Tibial nerve (tissue), 4 donors: ENCODE results near the gene DZIP1. TPM values are rescaled to one million over a fixed set of nuclear protein-coding genes. Genes with fewer than 3 reads are reported as not detected.
A peak's percentile ranks its signal among the peaks of the same experiment; 100 is the strongest.

Experiments used
- DNase-seq, 2 donors: peaks; one replicate each; pipeline ENCODE4 v3.0.0-alpha.2; 2019; ENCODE audit warnings: low spot score in 2 of 2
- H3K27ac ChIP-seq, 4 donors: fragments of 200-600 bp; sonication (generic) in 3 of 4; one replicate each; pipeline ENCODE4 v1.5.1; 2017 to 2019; ENCODE audit warnings: mild to moderate bottlenecking in 1 of 4
- H3K27me3 ChIP-seq, 2 donors: fragments of 200-600 bp; sonication (generic) in 1 of 2; one replicate each; pipeline versions ENCODE4 v1.5.1 to v1.6.0; 2017 to 2019
- H3K36me3 ChIP-seq, 3 donors: fragments of 200-600 bp; sonication (generic); one replicate each; pipeline ENCODE4 v1.5.1; 2018 to 2019
- H3K4me1 ChIP-seq, 4 donors: fragments of 200-600 bp; sonication (generic) in 3 of 4; one replicate each; pipeline ENCODE4 v1.5.1; 2017 to 2019
- H3K4me3 ChIP-seq, 4 donors: fragments of 200-600 bp; sonication (generic) in 3 of 4; one replicate each; pipeline ENCODE4 v1.5.1; 2017 to 2019; ENCODE audit warnings: mild to moderate bottlenecking in 1 of 4, moderate library complexity in 1 of 4
- H3K9me3 ChIP-seq, 4 donors: fragments of 200-600 bp; sonication (generic) in 3 of 4; one replicate each; pipeline ENCODE4 v1.5.1; 2017 to 2019
- EP300 ChIP-seq, 2 donors: sonication (generic); formaldehyde crosslinking; IDR thresholded peaks; one replicate each; pipeline ENCODE4 v1.6.1; 2017; ENCODE audit warnings: antibody characterized with exemption in 2 of 2, mild to moderate bottlenecking in 1 of 2
- POLR2A ChIP-seq, 2 donors: fragments of 450-650 bp; IDR thresholded peaks; one replicate each; pipeline ENCODE4 v1.6.1; 2017; ENCODE audit warnings: antibody characterized with exemption in 2 of 2, mild to moderate bottlenecking in 2 of 2, moderate library complexity in 2 of 2
- WGBS, 2 donors: methylation state at CpG; one replicate each; pipeline ENCODE4 v1.1.5; 2018; 5-methylcytosine and 5-hydroxymethylcytosine counted together
- total RNA-seq, 4 donors: library from RNA; depleted of rRNA; stranded (reverse); fragments of >200 nt; gene quantifications; one replicate each; pipeline ENCODE4 v1.1.0, GENCODE V29; 2016
- TF ChIP-seq, protein P1 (sequence below), 5 experiments: fragments of 200-600 bp in 3 of 5; fragments of 450-650 bp in 2 of 5; sonication (generic) in 3 of 5; IDR thresholded peaks; one replicate each; pipeline ENCODE4 v1.5.1; 2016 to 2019; ENCODE audit warnings: antibody characterized with exemption in 5 of 5, mild to moderate bottlenecking in 3 of 5, moderate library complexity in 2 of 5

DZIP1 gene
- total RNA-seq, 4 donors from 2014 or later = 31.2 to 72.8 (median 36.4) TPM

DNA sequence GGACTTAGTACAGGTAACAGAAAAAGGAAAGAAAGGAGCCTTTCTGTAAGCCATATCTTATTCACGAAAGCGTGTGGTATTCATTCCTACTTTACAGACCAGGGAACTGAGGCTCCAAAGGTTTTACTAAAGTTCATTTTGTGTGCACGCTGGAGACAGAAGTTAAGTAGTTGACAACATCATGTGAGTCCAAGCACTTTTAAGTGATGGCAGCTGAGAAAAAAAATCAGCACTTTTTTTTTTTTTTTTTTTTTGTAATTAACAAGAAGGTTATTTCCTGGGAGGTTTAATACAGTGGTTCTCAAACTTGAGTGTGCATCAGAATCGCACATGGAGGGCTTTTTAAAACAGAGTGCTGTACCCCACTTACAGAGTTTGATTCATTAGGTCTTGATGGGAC lies 34.5 kb upstream of the DZIP1 start:
- Histone ChIP-seq H3K4me3 (no peak overlapping the region), H3K27me3 (no peaks in the 10 kb centered on the region), H3K27ac (peak overlapping the region in 1 of 4 donors; percentile 19), H3K4me1 (peaks cover 0 to 58% (median 4%) of the 10 kb centered on the region in 4 donors), H3K36me3 (no peaks in the 10 kb centered on the region), H3K9me3 (peaks cover 0 to 1% (median 0%) of the 10 kb centered on the region in 4 donors)
- WGBS, 2 donors = 83 to 85% methylated on average over 4 of the region's 4 CpGs
- TF ChIP-seq POLR2A (IDR thresholded peaks at IDR 0.05) = no peak
- TF ChIP-seq, protein P1, sequence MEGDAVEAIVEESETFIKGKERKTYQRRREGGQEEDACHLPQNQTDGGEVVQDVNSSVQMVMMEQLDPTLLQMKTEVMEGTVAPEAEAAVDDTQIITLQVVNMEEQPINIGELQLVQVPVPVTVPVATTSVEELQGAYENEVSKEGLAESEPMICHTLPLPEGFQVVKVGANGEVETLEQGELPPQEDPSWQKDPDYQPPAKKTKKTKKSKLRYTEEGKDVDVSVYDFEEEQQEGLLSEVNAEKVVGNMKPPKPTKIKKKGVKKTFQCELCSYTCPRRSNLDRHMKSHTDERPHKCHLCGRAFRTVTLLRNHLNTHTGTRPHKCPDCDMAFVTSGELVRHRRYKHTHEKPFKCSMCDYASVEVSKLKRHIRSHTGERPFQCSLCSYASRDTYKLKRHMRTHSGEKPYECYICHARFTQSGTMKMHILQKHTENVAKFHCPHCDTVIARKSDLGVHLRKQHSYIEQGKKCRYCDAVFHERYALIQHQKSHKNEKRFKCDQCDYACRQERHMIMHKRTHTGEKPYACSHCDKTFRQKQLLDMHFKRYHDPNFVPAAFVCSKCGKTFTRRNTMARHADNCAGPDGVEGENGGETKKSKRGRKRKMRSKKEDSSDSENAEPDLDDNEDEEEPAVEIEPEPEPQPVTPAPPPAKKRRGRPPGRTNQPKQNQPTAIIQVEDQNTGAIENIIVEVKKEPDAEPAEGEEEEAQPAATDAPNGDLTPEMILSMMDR (IDR thresholded peaks at IDR 0.05) = no peak
- no peak for DNase-seq

DNA sequence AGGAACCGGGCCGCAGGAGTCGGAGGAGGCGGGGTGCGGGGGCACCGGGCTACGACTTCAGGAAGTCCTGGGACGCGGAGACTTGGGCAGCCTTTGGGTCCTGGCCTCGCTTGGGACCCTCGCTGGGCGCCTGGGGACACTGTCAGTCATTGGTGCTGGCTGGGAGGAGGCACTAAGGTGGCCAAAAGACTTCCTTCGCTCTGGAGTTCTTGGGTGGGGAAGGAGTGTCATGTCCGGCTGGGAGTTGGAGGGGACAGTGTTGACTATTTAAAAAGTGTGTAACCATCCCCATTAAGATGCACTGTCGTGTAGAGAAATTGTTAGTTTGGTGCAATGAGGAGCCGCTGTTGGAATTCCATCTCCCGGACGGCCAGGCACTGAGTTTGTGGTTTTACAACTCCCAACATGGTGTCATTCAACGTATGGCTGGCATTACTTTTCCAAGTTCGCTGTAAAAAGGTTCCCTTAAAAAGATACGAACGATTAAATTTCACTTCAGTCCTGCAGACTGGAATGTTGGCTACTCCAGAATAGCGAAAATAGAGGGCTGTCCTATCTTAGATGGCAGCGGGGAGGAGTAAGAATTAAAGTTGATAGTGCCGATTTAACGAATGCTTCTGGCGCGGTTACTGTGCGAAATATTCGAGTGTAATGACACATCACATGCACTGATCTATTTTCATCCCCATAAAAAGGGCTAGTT lies 33.2 kb upstream of the DZIP1 start:
- Histone ChIP-seq H3K9me3 (peaks cover 0 to 13% (median 0%) of the 10 kb centered on the region in 4 donors), H3K36me3 (no peaks in the 10 kb centered on the region), H3K27ac (peak overlapping the region; percentile 84 to 98 (median 95)), H3K4me3 (peak overlapping the region; percentile 62 to 97 (median 86)), H3K4me1 (peaks cover 0 to 58% (median 4%) of the 10 kb centered on the region in 4 donors), H3K27me3 (no peaks in the 10 kb centered on the region)
- TF ChIP-seq EP300 (IDR thresholded peaks at IDR 0.05) (no peak), POLR2A (IDR thresholded peaks at IDR 0.05) (no peak)
- TF ChIP-seq, protein P1 (IDR thresholded peaks at IDR 0.05) = no peak
- 0 to 1% methylated on average over 25 to 29 of the region's 30 CpGs for WGBS, 2 donors
- no peak for DNase-seq

DNA sequence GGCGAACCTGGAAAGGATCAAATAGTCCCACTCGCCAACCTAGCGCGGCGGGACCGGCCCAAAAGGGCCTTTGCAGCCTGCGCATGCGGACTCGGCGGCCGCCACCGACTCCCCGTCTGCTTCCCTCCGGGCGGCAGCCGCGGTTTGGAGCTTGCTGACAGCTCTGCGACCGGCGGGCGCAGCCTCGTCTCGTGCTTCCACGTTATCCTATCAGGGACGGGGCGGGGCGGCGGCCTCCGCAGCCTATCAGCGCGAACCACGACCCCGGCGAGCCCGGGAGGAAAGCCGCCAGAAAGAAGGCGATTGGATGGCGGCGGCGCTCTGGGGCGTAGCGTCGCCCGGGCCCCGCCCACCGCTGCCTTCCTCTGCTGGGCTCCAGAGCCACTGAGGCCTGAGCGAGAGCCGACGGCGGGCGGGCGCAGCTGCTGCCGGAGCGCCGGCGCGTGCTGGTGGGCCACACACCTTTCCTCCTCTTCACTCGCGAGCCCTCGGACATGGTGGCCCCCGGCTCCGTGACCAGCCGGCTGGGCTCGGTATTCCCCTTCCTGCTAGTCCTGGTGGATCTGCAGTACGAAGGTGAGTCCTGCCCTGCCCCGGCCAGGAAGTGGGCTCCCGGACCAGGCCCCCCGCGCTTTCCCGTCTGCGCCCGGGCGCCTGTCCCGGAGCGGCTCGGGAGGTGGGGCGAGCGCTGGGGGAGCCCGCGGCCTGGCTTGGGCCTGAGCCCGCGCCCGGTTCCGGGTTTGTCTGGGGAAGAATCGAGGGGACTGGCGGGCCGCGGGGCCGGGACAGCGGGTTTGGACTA lies 32.5 kb upstream of the DZIP1 start, which contains the start of gene DNAJC3:
Gene DNAJC3 (plus strand): TSS at position 378 of the 802 bp plus-strand sequence. CDS start 117 bp downstream, at position 495.
- H3K4me1 ChIP-seq = peaks cover 0 to 52% (median 4%) of the 10 kb centered on the region in 4 donors

DNA sequence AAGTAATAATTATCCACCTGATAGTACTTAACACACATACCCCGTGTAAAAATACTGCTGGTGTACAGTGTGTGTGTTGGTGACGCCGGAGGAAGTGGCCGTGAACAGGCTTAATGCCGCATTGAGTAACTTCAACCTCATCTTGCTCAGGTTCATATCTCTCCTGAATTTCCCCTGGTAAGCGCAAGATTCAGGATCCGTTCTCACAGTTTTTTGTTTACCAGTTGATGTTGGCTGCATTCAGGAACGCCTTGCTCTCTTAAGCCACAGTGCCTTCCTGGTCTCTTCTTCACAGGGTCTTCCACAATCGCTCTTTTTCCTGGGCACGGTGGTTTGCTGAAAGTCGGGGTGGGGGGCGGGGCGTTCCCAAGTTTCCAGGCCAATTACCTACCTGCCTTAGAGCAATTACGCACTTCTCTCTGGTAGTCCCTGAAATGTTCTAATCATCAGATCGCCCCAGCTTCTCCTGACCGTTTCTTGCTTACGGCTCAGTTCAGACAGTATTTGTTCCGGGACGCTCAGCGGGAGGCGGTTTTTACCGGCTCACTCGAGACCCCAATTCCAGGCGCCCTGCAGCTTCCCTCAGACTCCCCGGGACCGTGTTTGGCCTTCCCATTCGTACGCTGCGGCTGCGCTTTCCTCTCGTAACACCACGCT lies 31.7 kb upstream of the DZIP1 start:
- WGBS, 2 donors = 0 to 1% methylated on average over 32 of the region's 32 CpGs
- Histone ChIP-seq H3K4me3 (peak overlapping the region; percentile 62 to 97 (median 82)), H3K9me3 (peaks cover 0 to 25% (median 2%) of the 10 kb centered on the region in 4 donors), H3K27ac (peak overlapping the region; percentile 80 to 98 (median 95)), H3K27me3 (no peaks in the 10 kb centered on the region), H3K4me1 (peaks cover 0 to 47% (median 4%) of the 10 kb centered on the region in 4 donors), H3K36me3 (peaks cover 0 to 8% (median 0%) of the 10 kb centered on the region in 3 donors)
- TF ChIP-seq EP300 (IDR thresholded peaks at IDR 0.05) (no peak), POLR2A (IDR thresholded peaks at IDR 0.05) (no peak)
- TF ChIP-seq, protein P1 (IDR thresholded peaks at IDR 0.05) = no peak
- DNase-seq = peak in 1 of 2 donors; percentile 11

More for the DNA sequence above, 32.5 kb upstream of the DZIP1 start, which contains the start of gene DNAJC3:
- Histone ChIP-seq H3K27me3 (no peaks in the 10 kb centered on the region), H3K9me3 (peaks cover 0 to 18% (median under 1%) of the 10 kb centered on the region in 4 donors), H3K27ac (peak within 1 kb of the TSS; percentile 84 to 98 (median 95)), H3K36me3 (peaks cover 0 to 2% (median 0%) of the 10 kb centered on the region in 3 donors), H3K4me3 (peak within 1 kb of the TSS; percentile 62 to 97 (median 86))
- WGBS, 2 donors = 0% methylated on average over 36 to 39 of the region's 90 CpGs
- peak; percentile 94 to 97 for DNase-seq
- TF ChIP-seq, protein P1 (IDR thresholded peaks at IDR 0.05) = peak in 1 of 5 experiments; percentile 20
- TF ChIP-seq EP300 (IDR thresholded peaks at IDR 0.05) (peak; percentile 75 to 96), POLR2A (IDR thresholded peaks at IDR 0.05) (peak; percentile 90 to 98)
